NCI-H69 (cell line): Measurements from ENCODE around the gene TOMM22.
"Not testable (repeated sequence)": the region's sequence is repeated elsewhere in the genome, so short reads cannot be mapped to it uniquely, and the experiment has no call there.

Source experiments
- DNase-seq: peaks from one replicate; lab custom pipeline; 2025; lab: John Stamatoyannopoulos, UW

TOMM22 gene

DNA sequence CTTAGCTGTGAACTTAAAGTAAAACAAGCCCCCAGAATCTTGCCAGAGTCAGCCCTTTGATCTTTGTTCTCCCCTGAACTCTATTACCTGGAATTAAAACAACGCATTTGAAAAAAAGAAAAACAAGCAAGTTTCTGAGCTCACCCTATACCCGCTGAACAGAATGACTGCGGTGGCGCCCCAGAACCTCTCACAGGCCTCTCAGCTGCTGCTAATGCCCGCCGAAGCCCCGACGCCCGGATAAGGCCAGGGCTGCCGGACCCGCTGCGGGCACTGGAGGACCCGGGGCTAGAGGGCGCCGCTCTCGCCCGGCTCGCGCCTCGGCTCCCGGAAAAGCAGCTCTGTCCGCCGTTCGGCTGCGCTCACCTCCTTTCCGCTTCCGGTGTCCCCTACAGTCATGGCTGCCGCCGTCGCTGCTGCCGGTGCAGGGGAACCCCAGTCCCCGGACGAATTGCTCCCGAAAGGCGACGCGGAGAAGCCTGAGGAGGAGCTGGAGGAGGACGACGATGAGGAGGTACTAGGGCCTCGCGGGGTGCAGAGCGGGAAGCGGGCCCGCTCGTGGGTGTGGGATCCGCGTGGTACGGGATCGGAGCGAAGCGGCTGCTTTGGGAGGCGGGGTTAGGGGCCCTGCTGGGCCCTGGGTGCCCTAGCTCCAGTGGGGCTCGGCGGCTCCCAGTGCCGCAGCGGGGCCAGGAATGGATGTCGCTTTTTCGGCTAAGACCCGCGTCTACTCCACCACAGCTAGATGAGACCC, at the start of gene TOMM22:
TOMM22 (plus strand) TSS at position 376 of the 754 bp plus-strand sequence; CDS start at position 398, 22 bp downstream.
- DNase-seq: peak; percentile 95

GRCh38 chr22:38632528-38632927, 49.2 kb upstream of the TOMM22 start:
- DNase-seq: no peak

- DNase-seq: no peak
Measured at GRCh38 chr22:38638216-38638615, 43.5 kb upstream of the TOMM22 start.

DNA sequence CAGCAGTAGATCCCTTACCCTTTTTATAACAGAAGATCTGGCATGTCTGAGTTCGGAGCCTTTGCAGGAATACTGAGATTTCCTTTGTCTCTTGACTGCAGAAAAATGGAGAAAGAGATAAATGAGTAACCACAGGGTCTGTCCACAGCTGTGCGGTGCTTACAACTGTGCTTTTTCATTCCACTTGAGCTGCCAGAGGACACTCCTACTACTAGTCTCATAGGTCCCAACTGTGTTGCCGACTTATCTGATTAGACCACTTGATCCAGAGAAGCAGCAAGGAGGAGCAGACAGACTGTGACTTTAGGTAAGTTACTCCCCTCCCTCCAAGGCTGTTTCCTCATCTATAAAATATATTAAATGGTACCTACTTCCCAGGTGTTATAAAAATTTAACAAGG, 43.0 kb upstream of the TOMM22 start:
- no peak for DNase-seq

GRCh38 chr22:38641476-38642040, 40.2 kb upstream of the TOMM22 start:
- DNase-seq: no peak

DNA sequence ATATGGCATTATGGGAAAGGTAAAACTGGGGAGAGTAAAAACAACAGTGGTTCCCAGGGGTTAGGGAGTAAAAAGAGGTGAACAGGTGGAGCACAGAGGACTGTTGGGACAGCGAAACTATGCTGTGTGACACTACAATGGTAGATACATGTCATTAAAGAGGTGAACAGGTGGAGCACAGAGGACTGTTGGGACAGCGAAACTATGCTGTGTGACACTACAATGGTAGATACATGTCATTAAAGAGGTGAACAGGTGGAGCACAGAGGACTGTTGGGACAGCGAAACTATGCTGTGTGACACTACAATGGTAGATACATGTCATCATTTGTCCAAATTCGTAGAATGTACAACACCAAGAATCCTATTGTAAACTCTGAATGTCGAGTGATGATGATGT, 37.5 kb upstream of the TOMM22 start:
- DNase-seq: not testable (repeated sequence)

GRCh38 chr22:38645430-38645829, 36.3 kb upstream of the TOMM22 start:
- no peak for DNase-seq

GRCh38 chr22:38649841-38650522, 31.8 kb upstream of the TOMM22 start:
- DNase-seq: no peak

- peak; percentile 14 for DNase-seq
Measured at GRCh38 chr22:38652859-38653258, 28.9 kb upstream of the TOMM22 start.

DNA sequence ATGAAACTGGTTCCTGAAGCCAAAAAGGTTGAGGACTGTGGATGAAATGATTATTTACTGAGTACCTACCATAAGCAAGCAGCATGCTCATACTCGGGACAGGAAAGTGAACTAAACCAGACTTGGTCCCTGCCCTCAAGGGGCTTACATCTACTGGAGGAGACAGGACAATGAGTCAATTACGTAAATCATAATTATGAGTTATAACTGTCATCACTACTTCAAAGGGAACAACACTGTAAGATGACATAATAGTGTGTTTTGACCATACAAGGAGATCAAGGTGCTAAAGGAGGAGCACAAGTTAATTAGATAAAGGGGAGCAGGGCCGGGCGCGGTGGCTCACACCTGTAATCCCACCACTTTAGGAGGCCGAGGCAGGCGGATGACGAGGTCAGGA, 28.0 kb upstream of the TOMM22 start:
- no peak for DNase-seq

- DNase-seq: peak; percentile 79
Measured at GRCh38 chr22:38655519-38656255, 26.1 kb upstream of the TOMM22 start.

GRCh38 chr22:38656256-38657044, 25.3 kb upstream of the TOMM22 start, which contains the start of the genes CBY1 and FAM227A:
Gene CBY1 (plus strand): TSS chr22:38656638. CDS start chr22:38668055, 11,417 bp downstream.
Gene FAM227A (minus strand): TSS chr22:38656392. CDS start chr22:38650168, 6,224 bp downstream.
- peak; percentile 98 for DNase-seq

DNA sequence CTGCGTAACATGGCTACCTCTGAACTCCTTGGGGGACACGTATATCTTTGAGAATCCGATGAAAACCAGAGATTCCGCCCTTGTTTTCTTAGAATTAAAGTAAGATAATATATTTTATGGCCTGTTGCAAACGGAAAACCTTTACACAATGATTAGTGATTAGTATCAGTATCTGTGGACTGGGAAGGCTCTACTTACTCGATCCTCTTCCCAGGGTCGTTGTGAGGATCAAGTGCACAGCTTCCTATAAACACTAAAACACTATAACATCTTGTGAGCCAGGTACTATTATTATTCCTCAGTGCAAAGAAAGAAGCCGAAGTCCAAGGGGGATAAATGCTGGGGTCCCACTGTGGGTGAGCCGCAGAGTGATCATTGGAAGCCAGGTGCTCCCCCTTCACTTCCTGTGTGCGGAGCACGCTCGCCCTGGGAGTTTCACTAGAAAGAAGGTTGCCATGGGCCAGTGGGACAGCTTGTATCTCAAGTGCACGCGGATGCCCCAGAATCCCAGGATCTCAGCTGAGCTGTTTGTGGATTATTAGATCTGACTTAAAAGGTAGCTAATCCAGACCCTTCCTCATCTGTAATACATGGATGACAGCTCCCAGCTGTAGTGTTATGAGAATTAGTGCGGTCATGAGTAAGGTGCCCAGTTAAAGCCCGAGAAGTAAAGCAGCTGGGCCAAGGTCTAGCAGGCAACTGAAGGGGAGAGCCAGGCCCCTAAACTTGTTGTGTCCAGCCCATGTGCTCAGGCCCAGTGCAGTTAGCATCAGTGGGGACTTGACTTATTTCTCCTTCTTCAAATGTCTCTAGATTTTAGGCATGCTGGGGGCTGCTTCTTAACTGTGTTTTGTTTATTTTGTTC, 24.5 kb upstream of the TOMM22 start:
- DNase-seq: peak; percentile 74

DNA sequence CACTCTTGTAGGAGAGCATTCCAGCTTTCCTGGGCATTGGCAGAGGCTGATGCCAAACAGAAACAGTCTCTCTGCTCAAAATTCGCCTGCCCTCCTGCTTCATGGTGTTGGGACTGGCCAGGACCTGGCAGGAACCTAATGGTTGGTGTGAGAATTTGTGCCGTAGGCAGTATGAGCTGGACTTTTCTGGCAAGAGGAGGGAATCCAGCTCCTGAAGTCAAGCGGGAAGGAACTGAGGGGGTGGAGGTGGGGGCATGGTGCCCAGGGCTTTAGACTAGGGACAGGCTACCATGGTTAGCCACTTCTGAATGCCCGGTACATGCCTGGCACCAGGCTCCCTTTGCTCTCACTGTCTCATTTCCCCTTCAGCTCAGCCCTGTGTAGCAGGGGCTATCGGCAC, 6.9 kb upstream of the TOMM22 start:
- DNase-seq: no peak

GRCh38 chr22:38675833-38676232, 5.9 kb upstream of the TOMM22 start:
- no peak for DNase-seq

GRCh38 chr22:38684895-38685294, 3.1 kb downstream of the TOMM22 start:
- no peak for DNase-seq

DNA sequence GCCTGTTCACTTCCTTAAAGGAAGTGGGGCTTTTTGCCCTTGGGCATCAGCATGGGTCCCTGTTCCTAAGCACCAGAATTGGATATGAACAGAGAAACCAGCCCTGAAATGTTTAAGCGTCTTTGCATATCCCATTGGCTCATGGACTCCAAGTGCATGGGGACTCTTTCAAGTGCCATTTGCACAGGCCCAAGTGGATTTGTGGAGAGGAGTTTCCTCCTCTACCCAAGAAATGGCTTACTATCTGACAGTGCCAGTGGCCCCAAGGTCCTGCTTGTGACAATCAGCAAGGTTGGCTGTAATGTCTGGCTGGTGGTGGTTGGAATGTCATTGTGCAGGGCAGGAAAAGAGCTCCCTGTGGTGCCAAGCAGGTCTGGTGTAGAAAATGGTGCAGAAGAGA, 4.0 kb downstream of the TOMM22 start:
- no peak for DNase-seq

GRCh38 chr22:38689651-38690050, 7.9 kb downstream of the TOMM22 start:
- DNase-seq: no peak

DNA sequence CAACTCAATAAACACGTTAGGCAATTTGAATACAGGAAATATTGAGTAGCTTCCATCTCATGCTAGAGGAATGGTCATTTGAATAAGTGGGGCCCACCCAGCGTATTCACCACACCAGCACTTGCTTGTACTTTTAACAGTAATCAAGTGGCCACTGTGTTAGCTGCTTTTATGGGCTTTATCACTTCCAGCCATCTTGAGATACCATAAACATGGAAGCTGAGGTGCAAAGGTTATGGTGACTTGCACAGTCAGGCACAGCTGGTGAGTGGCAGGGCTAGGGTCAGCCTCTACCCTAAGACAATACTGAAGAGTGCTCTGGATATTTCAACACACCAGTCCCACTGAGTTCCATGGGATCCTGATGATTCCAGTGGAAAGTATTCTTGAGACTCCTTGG, 12.3 kb downstream of the TOMM22 start:
- no peak for DNase-seq

DNA sequence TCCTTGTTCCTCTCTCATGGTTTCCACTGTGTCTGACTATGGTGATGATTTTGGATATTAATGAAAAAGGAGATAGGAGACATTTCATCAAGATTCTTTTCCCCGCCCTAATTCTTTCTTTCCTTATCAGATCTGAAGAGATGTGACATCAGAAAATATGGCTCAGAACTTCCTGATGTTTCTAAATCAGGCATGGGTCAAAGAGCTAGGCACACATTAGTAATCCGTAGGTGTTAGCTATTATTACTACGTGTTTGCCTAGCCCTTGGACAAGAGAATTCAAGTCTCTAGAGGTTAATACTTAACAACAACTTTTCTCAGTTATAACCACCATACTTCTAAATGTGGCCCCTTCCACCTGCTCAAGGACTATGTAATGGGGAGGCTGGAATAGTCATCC, 13.2 kb downstream of the TOMM22 start:
- no peak for DNase-seq
